TTC549 (cell line): ENCODE results near the gene COMMD3.
"Not testable (repeated sequence)": the region's sequence is repeated elsewhere in the genome, so short reads cannot be mapped to it uniquely, and the experiment has no call there.

Experiments used
- FAIRE-seq: peaks from 2 replicates; lab custom pipeline; 2012; peaks lifted over from hg19 to GRCh38; lab: Jason Lieb, UNC

COMMD3 gene

GRCh38 chr10:22316286-22317075 lies at the start of gene COMMD3:
Gene COMMD3 (plus strand): TSS chr10:22316388. CDS start chr10:22316418, 30 bp downstream.
- FAIRE-seq, result no peak

GRCh38 chr10:22268503-22268902 lies 47.7 kb upstream of the COMMD3 start:
- FAIRE-seq, result no peak

- no peak for FAIRE-seq
Observed at GRCh38 chr10:22271786-22272185, 44.4 kb upstream of the COMMD3 start.

GRCh38 chr10:22278441-22278782 lies 37.8 kb upstream of the COMMD3 start:
- FAIRE-seq, result no peak

GRCh38 chr10:22280078-22280477 lies 36.1 kb upstream of the COMMD3 start:
- FAIRE-seq, result no peak

GRCh38 chr10:22285130-22285529 lies 31.1 kb upstream of the COMMD3 start:
- no peak for FAIRE-seq

GRCh38 chr10:22293747-22294404 lies 22.3 kb upstream of the COMMD3 start:
- no peak for FAIRE-seq

GRCh38 chr10:22294694-22295093 lies 21.5 kb upstream of the COMMD3 start:
- no peak for FAIRE-seq

- no peak for FAIRE-seq
Observed at GRCh38 chr10:22301193-22301592, 15.0 kb upstream of the COMMD3 start.

- FAIRE-seq, result no peak
Observed at GRCh38 chr10:22303461-22303860, 12.7 kb upstream of the COMMD3 start.

GRCh38 chr10:22305721-22306120 lies 10.5 kb upstream of the COMMD3 start:
- FAIRE-seq, result no peak

GRCh38 chr10:22308390-22308789 lies 7.8 kb upstream of the COMMD3 start:
- FAIRE-seq, result no peak

GRCh38 chr10:22309180-22310000 lies 6.8 kb upstream of the COMMD3 start:
- peak; percentile 33 for FAIRE-seq

GRCh38 chr10:22310012-22310411 lies 6.2 kb upstream of the COMMD3 start:
- FAIRE-seq, result not testable (repeated sequence)

- FAIRE-seq, result no peak
Observed at GRCh38 chr10:22310928-22311327, 5.3 kb upstream of the COMMD3 start.

GRCh38 chr10:22314852-22315251 lies 1.3 kb upstream of the COMMD3 start:
- FAIRE-seq, result no peak

- FAIRE-seq, result no peak
Observed at GRCh38 chr10:22315455-22316285, 518 bp upstream of the COMMD3 start.

GRCh38 chr10:22317076-22317370 lies 835 bp downstream of the COMMD3 start:
- FAIRE-seq, result no peak

- no peak for FAIRE-seq
Observed at GRCh38 chr10:22317771-22318565, 1.8 kb downstream of the COMMD3 start.

GRCh38 chr10:22318772-22319171 lies 2.6 kb downstream of the COMMD3 start:
- FAIRE-seq, result no peak

- FAIRE-seq, result no peak
Observed at GRCh38 chr10:22319547-22319979, 3.4 kb downstream of the COMMD3 start.
